HCT116 (cell line): ENCODE data around the gene PROCA1. TPM values are rescaled to one million over a fixed set of nuclear protein-coding genes. Genes with fewer than 3 reads are reported as not detected.

ENCODE experiments used
- ATAC-seq: fragments of 200-7000 bp; cut with Tn5 transposase; 2 replicates; pipeline ENCODE4 v1.9.1; 2020; ENCODE audit warnings: mild to moderate bottlenecking, moderate library complexity
- BruUV-seq: library from RNA; stranded (reverse); fragments of 400-500 nt; replicated peaks from 2 replicates; lab custom pipeline; 2021; lab: Mats Ljungman, UMichigan
- CTCF ChIA-PET: fragments of 300-600 bp; sonication (Branson Sonifier 250); formaldehyde crosslinking; loops from one replicate; lab custom pipeline; 2021; ENCODE audit warnings: antibody characterized with exemption; lab: Charles Lee
- POLR2A ChIA-PET: fragments of 300-600, 350-600 bp; sonication (Branson Sonifier 250); formaldehyde crosslinking; loops from one replicate; lab custom pipeline; 2021; ENCODE audit warnings: antibody characterized with exemption; lab: Charles Lee
- RAD21 ChIA-PET, 2 experiments: fragments of 300-600 bp; sonication (Branson Sonifier 250); formaldehyde crosslinking; loops; one replicate each; lab custom pipeline; 2023; ENCODE audit warnings: low total read pairs in 2 of 2; ENCODE audit not compliant: uncharacterized antibody in 2 of 2, unreplicated experiment in 2 of 2, low non-redundant PET in 1 of 2; lab: Charles Lee
- DNase-seq: peaks from one replicate; pipeline ENCODE4 v3.0.0-alpha.2; 2010; ENCODE audit warnings: low read depth, low spot score
- H2AFZ ChIP-seq: fragments of 200-600 bp; shearing (Covaris generic), sonication (generic); 2 replicates; pipeline ENCODE4 v1.6.1; 2017; ENCODE audit warnings: low read depth, mixed run types, mixed read lengths, antibody characterized with exemption, low read length; ENCODE audit not compliant: poor library complexity, severe bottlenecking
- H3K27ac ChIP-seq: 2 replicates; pipeline ENCODE4 v1.5.1; 2012; ENCODE audit warnings: low read depth, low read length
- H3K27me3 ChIP-seq: fragments of 200-600 bp; sonication (generic); 2 replicates; pipeline ENCODE4 v1.6.1; 2016; ENCODE audit warnings: mixed run types, low read length, mixed read lengths; ENCODE audit not compliant: insufficient read depth
- H3K36me3 ChIP-seq, 2 experiments: fragments of 200-500 bp in 1 of 2; fragments of 200-600 bp in 1 of 2; sonication (Bioruptor generic) in 1 of 2; sonication (generic) in 1 of 2; 2 replicates each; pipeline versions ENCODE4 v1.5.1 to v1.6.1; 2014 to 2016; ENCODE audit warnings: low read length in 2 of 2, inconsistent platforms in 1 of 2, mixed read lengths in 1 of 2, mixed run types in 1 of 2; ENCODE audit not compliant: insufficient read depth in 2 of 2, control insufficient read depth in 1 of 2
- H3K4me1 ChIP-seq, 2 experiments: fragments of 200-600 bp in 1 of 2; sonication (generic) in 1 of 2; 2 replicates each; pipeline versions ENCODE4 v1.5.1 to v1.6.1; 2012 to 2017; ENCODE audit warnings: low read length in 2 of 2, inconsistent platforms in 1 of 2, mild to moderate bottlenecking in 1 of 2, mixed read lengths in 1 of 2, mixed run types in 1 of 2, moderate library complexity in 1 of 2; ENCODE audit not compliant: insufficient read depth in 2 of 2, control insufficient read depth in 1 of 2
- H3K4me2 ChIP-seq: fragments of 200-600 bp; sonication (generic); 2 replicates; pipeline ENCODE4 v1.6.1; 2017; ENCODE audit warnings: mixed run types, low read length, mixed read lengths
- H3K4me3 ChIP-seq, 2 experiments: fragments of 200-600 bp in 1 of 2; sonication (generic) in 1 of 2; replicated peaks in 1 of 2; 2 replicates each; pipeline ENCODE4 v1.5.1; 2011 to 2016; ENCODE audit warnings: low read length in 2 of 2, control low read depth in 1 of 2, low read depth in 1 of 2, mild to moderate bottlenecking in 1 of 2, mixed read lengths in 1 of 2, mixed run types in 1 of 2
- H3K79me2 ChIP-seq: fragments of 200-600 bp; sonication (generic); 2 replicates; pipeline ENCODE4 v1.6.1; 2017; ENCODE audit warnings: mild to moderate bottlenecking, mixed run types, low read length, moderate library complexity, mixed read lengths; ENCODE audit not compliant: insufficient read depth
- H3K9ac ChIP-seq: fragments of 200-600 bp; sonication (generic); 2 replicates; pipeline ENCODE4 v1.6.1; 2016; ENCODE audit warnings: low read length, mixed read lengths
- H3K9me2 ChIP-seq: fragments of 200-600 bp; sonication (generic), shearing (Covaris generic); 2 replicates; pipeline ENCODE4 v1.6.1; 2017; ENCODE audit warnings: mixed run types, mild to moderate bottlenecking, moderate library complexity; ENCODE audit not compliant: insufficient read depth
- H3K9me3 ChIP-seq, 2 experiments: fragments of 200-500 bp in 1 of 2; fragments of 200-600 bp in 1 of 2; sonication (Bioruptor generic) in 1 of 2; sonication (generic) in 1 of 2; 2 replicates each; pipeline ENCODE4 v1.6.1; 2014 to 2017; ENCODE audit warnings: low read length in 2 of 2, mixed read lengths in 2 of 2, inconsistent platforms in 1 of 2, low read depth in 1 of 2, mild to moderate bottlenecking in 1 of 2, mixed run types in 1 of 2, moderate library complexity in 1 of 2; ENCODE audit not compliant: control insufficient read depth in 1 of 2, insufficient read depth in 1 of 2
- H4K20me1 ChIP-seq: fragments of 200-600 bp; sonication (generic), shearing (Covaris generic); 2 replicates; pipeline ENCODE4 v1.6.1; 2017; ENCODE audit warnings: mixed run types, mild to moderate bottlenecking, moderate library complexity; ENCODE audit not compliant: insufficient read depth
- ATF3 ChIP-seq: IDR thresholded peaks from 2 replicates; pipeline ENCODE4 v1.6.1; 2012
- CBX3 ChIP-seq: IDR thresholded peaks from 2 replicates; pipeline ENCODE4 v1.6.1; 2012; ENCODE audit warnings: low read depth
- EGR1 ChIP-seq: IDR thresholded peaks from 2 replicates; pipeline ENCODE4 v1.6.1; 2012; ENCODE audit warnings: low read depth
- ELF1 ChIP-seq: IDR thresholded peaks from 2 replicates; pipeline ENCODE4 v1.6.1; 2012; ENCODE audit warnings: low read depth, borderline replicate concordance
- EZH2 ChIP-seq: fragments of 200-600 bp; sonication (generic); IDR thresholded peaks from 2 replicates; pipeline ENCODE4 v1.6.1; 2017; ENCODE audit warnings: antibody characterized with exemption, mixed run types
- EZH2phosphoT487 ChIP-seq: fragments of 200-600 bp; IDR thresholded peaks from 2 replicates; pipeline ENCODE4 v1.6.1; 2018; ENCODE audit warnings: antibody characterized with exemption, borderline replicate concordance
- JUND ChIP-seq: IDR thresholded peaks from 2 replicates; pipeline ENCODE4 v1.6.1; 2012
- MAX ChIP-seq: IDR thresholded peaks from 2 replicates; pipeline ENCODE4 v1.6.1; 2012
- POLR2A ChIP-seq: IDR thresholded peaks from 2 replicates; pipeline ENCODE4 v1.7.0; 2011; ENCODE audit warnings: borderline replicate concordance; ENCODE audit not compliant: insufficient read depth, insufficient read length; ENCODE audit errors: extremely low read depth
- RAD21 ChIP-seq: IDR thresholded peaks from 2 replicates; pipeline ENCODE4 v1.6.1; 2012; ENCODE audit warnings: low read depth, mild to moderate bottlenecking
- SP1 ChIP-seq: IDR thresholded peaks from 2 replicates; pipeline ENCODE4 v1.6.1; 2012; ENCODE audit warnings: low read depth
- SRF ChIP-seq: IDR thresholded peaks from 2 replicates; pipeline ENCODE4 v1.6.1; 2012; ENCODE audit warnings: low read depth
- TCF7L2 ChIP-seq: IDR thresholded peaks from 2 replicates; pipeline ENCODE4 v1.7.0; 2011; ENCODE audit warnings: borderline replicate concordance, inconsistent platforms; ENCODE audit not compliant: insufficient read depth, insufficient read length; ENCODE audit errors: extremely low read depth
- YY1 ChIP-seq: IDR thresholded peaks from 2 replicates; pipeline ENCODE4 v1.6.1; 2011; ENCODE audit warnings: low read length, low read depth, moderate library complexity, mild to moderate bottlenecking; ENCODE audit not compliant: insufficient replicate concordance; ENCODE audit errors: extremely low read depth
- ZBTB33 ChIP-seq: IDR thresholded peaks from 2 replicates; pipeline ENCODE4 v1.6.1; 2011; ENCODE audit warnings: mild to moderate bottlenecking, low read length, moderate library complexity; ENCODE audit not compliant: insufficient replicate concordance; ENCODE audit errors: extremely low read depth
- ZNF274 ChIP-seq: fragments of 200-500 bp; sonication (Bioruptor generic); IDR thresholded peaks from 2 replicates; pipeline ENCODE4 v1.6.1; 2014; ENCODE audit warnings: mild to moderate bottlenecking, low read depth, low read length, inconsistent platforms
- intact Hi-C: fragments of 100-400 bp; cut with micrococcal nuclease; formaldehyde crosslinking; loops from 2 replicates; pipeline ENCODE4 v1.10.0; 2022
- total RNA-seq: library from RNA; stranded (reverse); gene quantifications from one replicate; pipeline ENCODE4 v1.2.1, GENCODE V29; 2021; ENCODE audit not compliant: unreplicated experiment
- TF ChIP-seq, protein P1 (sequence below): IDR thresholded peaks from 2 replicates; pipeline ENCODE4 v1.6.1; 2012; ENCODE audit warnings: low read depth

Gene PROCA1
- total RNA-seq, 1 experiment from 2014 or later: 0.96 TPM

- Histone ChIP-seq H3K36me3 (no peaks in the 10 kb centered on the region), H3K4me3 (no peak overlapping the region), H3K27me3 (no peaks in the 10 kb centered on the region), H3K4me1 (peaks cover 9 to 16% of the 10 kb centered on the region in 2 experiments), H3K79me2 (no peaks in the 10 kb centered on the region), H4K20me1 (no peaks in the 10 kb centered on the region), H3K9me3 (no peaks in the 10 kb centered on the region), H3K9me2 (no peaks in the 10 kb centered on the region), H3K9ac (no peak overlapping the region), H2AFZ (no peak overlapping the region), H3K27ac (no peak overlapping the region), H3K4me2 (no peak overlapping the region)
- intact Hi-C loops: no loop called here
- ATAC-seq: no peak
- ChIA-PET CTCF (interaction anchor here (1.5 kb wide), 1 partner anchor 405 kb away, joined by 3 read pairs; no protein-coding TSS in a partner anchor), POLR2A (interaction anchor here (3.2 kb wide), 1 partner anchor 8 kb away, joined by 42 read pairs; the partner anchor contains the start of gene RPL23A), RAD21 (no interaction called here)
- no peak for DNase-seq
- BruUV-seq: no TSS peak
- TF ChIP-seq ELF1 (no peak), EZH2 (no peak), ZBTB33 (no peak), SRF (no peak), RAD21 (no peak), POLR2A (no peak), JUND (no peak), SP1 (no peak), TCF7L2 (no peak), ZNF274 (no peak), EZH2phosphoT487 (no peak), MAX (no peak), ATF3 (no peak), CBX3 (no peak), YY1 (no peak), EGR1 (no peak)
- TF ChIP-seq, protein P1, sequence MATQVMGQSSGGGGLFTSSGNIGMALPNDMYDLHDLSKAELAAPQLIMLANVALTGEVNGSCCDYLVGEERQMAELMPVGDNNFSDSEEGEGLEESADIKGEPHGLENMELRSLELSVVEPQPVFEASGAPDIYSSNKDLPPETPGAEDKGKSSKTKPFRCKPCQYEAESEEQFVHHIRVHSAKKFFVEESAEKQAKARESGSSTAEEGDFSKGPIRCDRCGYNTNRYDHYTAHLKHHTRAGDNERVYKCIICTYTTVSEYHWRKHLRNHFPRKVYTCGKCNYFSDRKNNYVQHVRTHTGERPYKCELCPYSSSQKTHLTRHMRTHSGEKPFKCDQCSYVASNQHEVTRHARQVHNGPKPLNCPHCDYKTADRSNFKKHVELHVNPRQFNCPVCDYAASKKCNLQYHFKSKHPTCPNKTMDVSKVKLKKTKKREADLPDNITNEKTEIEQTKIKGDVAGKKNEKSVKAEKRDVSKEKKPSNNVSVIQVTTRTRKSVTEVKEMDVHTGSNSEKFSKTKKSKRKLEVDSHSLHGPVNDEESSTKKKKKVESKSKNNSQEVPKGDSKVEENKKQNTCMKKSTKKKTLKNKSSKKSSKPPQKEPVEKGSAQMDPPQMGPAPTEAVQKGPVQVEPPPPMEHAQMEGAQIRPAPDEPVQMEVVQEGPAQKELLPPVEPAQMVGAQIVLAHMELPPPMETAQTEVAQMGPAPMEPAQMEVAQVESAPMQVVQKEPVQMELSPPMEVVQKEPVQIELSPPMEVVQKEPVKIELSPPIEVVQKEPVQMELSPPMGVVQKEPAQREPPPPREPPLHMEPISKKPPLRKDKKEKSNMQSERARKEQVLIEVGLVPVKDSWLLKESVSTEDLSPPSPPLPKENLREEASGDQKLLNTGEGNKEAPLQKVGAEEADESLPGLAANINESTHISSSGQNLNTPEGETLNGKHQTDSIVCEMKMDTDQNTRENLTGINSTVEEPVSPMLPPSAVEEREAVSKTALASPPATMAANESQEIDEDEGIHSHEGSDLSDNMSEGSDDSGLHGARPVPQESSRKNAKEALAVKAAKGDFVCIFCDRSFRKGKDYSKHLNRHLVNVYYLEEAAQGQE: no peak
Measured at GRCh38 chr17:28712032-28712704, 480 bp upstream of the PROCA1 start.
